HG02973 (cell line): ENCODE data around the gene NEURL4.

Source experiments
- ATAC-seq: cut with Tn5 transposase; IDR thresholded peaks from one replicate; pipeline ENCODE4 v1.9.1; 2021; ENCODE audit warnings: moderate library complexity; ENCODE audit not compliant: unreplicated experiment

The NEURL4 gene

GRCh38 chr17:7306911-7307685, 22.0 kb downstream of the NEURL4 start, which contains the start of gene EIF5A:
Gene EIF5A, plus strand, starts transcription at chr17:7307628. Its CDS starts 2,008 bp downstream, at chr17:7309636.
- peak; percentile 63 for ATAC-seq

GRCh38 chr17:7304179-7304578, 25.0 kb downstream of the NEURL4 start:
- ATAC-seq: no peak

- no peak for ATAC-seq
These were observed 32.8 kb downstream of the NEURL4 start for GRCh38 chr17:7296189-7296861.

- ATAC-seq: no peak
These were observed 33.6 kb downstream of the NEURL4 start for GRCh38 chr17:7295230-7296180.

GRCh38 chr17:7294614-7295153, 34.5 kb downstream of the NEURL4 start, which contains the start of gene YBX2:
Gene YBX2, minus strand, starts transcription at chr17:7294639. Its CDS starts 139 bp downstream, at chr17:7294500.
- no peak for ATAC-seq

- ATAC-seq: no peak
These were observed 35.1 kb downstream of the NEURL4 start for GRCh38 chr17:7293816-7294613.

- ATAC-seq: no peak
These were observed 36.0 kb downstream of the NEURL4 start for GRCh38 chr17:7293159-7293558.

- ATAC-seq: no peak
These were observed 36.4 kb downstream of the NEURL4 start for GRCh38 chr17:7292729-7293128.

- no peak for ATAC-seq
These were observed 36.9 kb downstream of the NEURL4 start for GRCh38 chr17:7292194-7292593.

GRCh38 chr17:7290685-7291084, 38.5 kb downstream of the NEURL4 start:
- ATAC-seq: no peak

GRCh38 chr17:7290166-7290565, 39.0 kb downstream of the NEURL4 start:
- no peak for ATAC-seq

- no peak for ATAC-seq
These were observed 39.7 kb downstream of the NEURL4 start for GRCh38 chr17:7289256-7290032.

GRCh38 chr17:7285679-7286078, 43.5 kb downstream of the NEURL4 start:
- ATAC-seq: no peak

GRCh38 chr17:7284911-7285310, 44.2 kb downstream of the NEURL4 start:
- no peak for ATAC-seq

GRCh38 chr17:7283471-7284216, 45.5 kb downstream of the NEURL4 start:
- ATAC-seq: no peak

- no peak for ATAC-seq
These were observed 46.3 kb downstream of the NEURL4 start for GRCh38 chr17:7282752-7283321.

GRCh38 chr17:7281953-7282751, 47.0 kb downstream of the NEURL4 start:
- no peak for ATAC-seq
